Transverse colon (tissue), 4 donors: ENCODE results near the gene C15orf62.

ENCODE experiments used
- EP300 ChIP-seq: sonication (generic); formaldehyde crosslinking; IDR thresholded peaks from one replicate; pipeline ENCODE4 v1.6.1; 2017; ENCODE audit warnings: antibody characterized with exemption, low read depth
- POLR2A ChIP-seq: fragments of 450-650 bp; IDR thresholded peaks from one replicate; pipeline ENCODE4 v1.6.1; 2016; ENCODE audit warnings: antibody characterized with exemption, mild to moderate bottlenecking, moderate library complexity
- POLR2AphosphoS5 ChIP-seq, 3 donors: sonication (generic); formaldehyde crosslinking; IDR thresholded peaks; one replicate each; pipeline ENCODE4 v1.6.1; 2016; ENCODE audit warnings: antibody characterized with exemption in 3 of 3
- TF ChIP-seq, protein P1 (sequence below), 5 experiments: fragments of 200-600 bp in 3 of 5; fragments of 450-650 bp in 2 of 5; sonication (generic) in 3 of 5; IDR thresholded peaks; 1 replicate in 2 of 5; 2 replicates in 3 of 5; pipeline ENCODE4 v1.5.1; 2016 to 2017; ENCODE audit warnings: antibody characterized with exemption in 5 of 5, inconsistent platforms in 3 of 5, mild to moderate bottlenecking in 2 of 5, moderate library complexity in 1 of 5

DNA sequence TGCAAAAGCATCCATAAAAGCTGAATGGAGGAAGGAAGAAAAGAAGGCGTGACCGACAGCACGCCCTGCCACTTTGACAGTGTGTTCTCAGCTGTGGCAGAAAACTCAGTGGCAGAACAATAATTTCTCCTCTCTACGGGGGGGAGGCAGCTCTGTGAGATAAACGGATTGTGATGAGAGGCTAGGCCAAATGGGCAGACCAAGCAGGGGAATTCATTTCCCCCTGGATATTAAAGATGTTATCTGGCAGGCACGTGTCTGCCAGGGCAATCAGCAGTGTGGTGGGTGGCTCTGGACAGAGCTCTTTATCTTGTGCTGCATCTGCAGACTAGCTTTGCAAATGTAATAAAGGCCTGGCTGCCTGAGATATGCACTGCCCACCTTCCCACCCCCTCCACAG is 12.8 kb upstream of the C15orf62 start:
- TF ChIP-seq, protein P1, sequence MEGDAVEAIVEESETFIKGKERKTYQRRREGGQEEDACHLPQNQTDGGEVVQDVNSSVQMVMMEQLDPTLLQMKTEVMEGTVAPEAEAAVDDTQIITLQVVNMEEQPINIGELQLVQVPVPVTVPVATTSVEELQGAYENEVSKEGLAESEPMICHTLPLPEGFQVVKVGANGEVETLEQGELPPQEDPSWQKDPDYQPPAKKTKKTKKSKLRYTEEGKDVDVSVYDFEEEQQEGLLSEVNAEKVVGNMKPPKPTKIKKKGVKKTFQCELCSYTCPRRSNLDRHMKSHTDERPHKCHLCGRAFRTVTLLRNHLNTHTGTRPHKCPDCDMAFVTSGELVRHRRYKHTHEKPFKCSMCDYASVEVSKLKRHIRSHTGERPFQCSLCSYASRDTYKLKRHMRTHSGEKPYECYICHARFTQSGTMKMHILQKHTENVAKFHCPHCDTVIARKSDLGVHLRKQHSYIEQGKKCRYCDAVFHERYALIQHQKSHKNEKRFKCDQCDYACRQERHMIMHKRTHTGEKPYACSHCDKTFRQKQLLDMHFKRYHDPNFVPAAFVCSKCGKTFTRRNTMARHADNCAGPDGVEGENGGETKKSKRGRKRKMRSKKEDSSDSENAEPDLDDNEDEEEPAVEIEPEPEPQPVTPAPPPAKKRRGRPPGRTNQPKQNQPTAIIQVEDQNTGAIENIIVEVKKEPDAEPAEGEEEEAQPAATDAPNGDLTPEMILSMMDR (IDR thresholded peaks at IDR 0.05) = no peak
- TF ChIP-seq EP300 = no peak
- TF ChIP-seq POLR2A = no peak
- no peak for TF ChIP-seq POLR2AphosphoS5 (IDR thresholded peaks at IDR 0.05)
